NCI-H2081 (cell line): Measurements from ENCODE around the gene TNFRSF12A.
"Not testable (repeated sequence)": the region's sequence is repeated elsewhere in the genome, so short reads cannot be mapped to it uniquely, and the experiment has no call there.

Source experiments
- DNase-seq, 2 experiments: peaks; one replicate each; lab custom pipeline; 2025; lab: John Stamatoyannopoulos, UW

The TNFRSF12A gene

DNA sequence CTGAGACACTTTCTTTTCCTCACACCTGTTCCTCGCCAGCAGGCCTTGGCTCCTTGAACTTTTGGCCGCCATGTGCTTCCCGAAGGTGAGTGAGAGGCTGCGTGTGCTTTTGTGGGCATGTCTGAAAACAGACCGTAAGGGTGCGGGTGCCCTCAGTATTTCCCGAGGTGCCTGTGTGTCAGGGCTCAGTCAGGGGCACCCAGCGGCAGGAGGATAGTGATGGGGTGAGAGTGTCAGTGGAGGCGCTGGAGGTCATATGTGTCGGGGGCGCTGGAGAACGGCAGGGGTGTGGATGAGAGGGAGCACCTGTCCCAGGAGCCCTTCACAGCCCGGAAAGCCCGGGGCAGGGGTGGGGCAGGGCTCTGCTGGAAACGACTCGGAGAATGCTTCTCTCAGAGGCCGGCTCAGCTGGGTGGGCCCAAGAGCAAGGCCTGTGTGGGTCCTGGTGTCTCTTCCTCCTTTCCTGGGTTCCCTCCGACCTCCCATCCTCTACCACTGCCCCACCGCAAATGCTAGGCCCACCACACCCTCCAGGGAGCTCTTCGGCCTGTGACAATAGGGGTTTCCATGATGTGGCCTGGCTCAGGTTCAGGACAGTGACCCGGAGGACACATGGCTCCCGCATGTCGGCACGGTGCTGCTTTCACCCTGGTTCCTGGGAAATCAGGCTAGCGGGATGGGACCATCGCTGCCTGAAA is 45.7 kb downstream of the TNFRSF12A start:
- no peak for DNase-seq

DNA sequence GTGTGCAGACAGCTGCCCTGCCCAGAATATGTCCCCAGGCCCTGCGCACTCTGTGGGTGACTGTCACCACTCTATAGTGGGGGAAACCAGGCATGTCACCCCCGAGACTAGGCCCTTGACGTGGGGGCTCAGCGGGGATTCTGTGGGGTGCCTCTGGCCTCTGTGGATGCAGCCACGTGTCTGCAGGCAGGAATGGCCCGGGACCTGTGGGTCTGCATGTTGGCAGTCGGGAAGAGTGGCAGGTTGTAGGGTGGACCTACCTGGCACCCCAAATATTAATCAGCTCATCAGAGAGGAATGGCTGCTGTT is 46.2 kb downstream of the TNFRSF12A start:
- no peak for DNase-seq

GRCh38 chr16:3068487-3068886 is 48.3 kb downstream of the TNFRSF12A start:
- DNase-seq, result no peak

DNA sequence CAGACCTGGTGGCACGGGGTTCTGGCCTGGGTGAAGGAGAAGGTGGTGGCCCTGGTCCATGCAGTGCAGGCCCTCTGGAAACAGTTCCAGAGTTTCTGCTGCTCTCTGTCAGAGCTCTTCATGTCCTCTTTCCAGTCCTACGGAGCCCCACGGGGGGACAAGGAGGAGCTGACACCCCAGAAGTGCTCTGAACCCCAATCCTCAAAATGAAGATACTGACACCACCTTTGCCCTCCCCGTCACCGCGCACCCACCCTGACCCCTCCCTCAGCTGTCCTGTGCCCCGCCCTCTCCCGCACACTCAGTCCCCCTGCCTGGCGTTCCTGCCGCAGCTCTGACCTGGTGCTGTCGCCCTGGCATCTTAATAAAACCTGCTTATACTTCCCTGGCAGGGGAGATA is 49.0 kb downstream of the TNFRSF12A start:
- not testable (repeated sequence) for DNase-seq

DNA sequence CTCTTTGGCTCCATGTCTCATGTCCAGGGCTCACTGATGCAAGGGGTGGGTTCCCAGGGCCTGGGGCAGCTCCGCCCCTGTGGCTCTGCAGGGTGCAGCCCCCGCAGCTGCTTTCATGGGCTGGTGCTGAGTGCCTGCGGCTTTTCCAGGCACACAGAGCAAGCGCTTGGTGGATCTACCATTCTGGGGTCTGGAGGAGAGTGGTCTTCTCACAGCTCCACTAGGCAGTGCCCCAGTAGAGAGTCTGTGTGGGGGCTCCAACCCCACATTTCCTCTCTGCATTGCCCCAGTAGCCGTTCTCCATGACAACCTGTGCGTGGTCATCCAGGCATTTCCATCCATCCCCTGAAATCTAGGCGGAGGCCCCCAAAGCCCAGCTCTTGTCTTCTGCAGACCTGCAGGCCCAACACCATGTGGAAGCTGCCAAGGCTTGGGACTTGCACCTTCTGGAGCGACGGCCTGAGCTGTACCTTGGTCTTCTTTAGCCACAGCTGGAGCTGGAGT is 50.5 kb downstream of the TNFRSF12A start:
- DNase-seq, result no peak

GRCh38 chr16:3071655-3072054 is 51.5 kb downstream of the TNFRSF12A start:
- no peak for DNase-seq
